Measurements from ENCODE around the gene GPR3. TPM values are rescaled to one million over a fixed set of nuclear protein-coding genes. Genes with fewer than 3 reads are reported as not detected.

GPR3 gene
- total and polyA plus RNA-seq, 2 of the 8 experiments (the other 6 are each of a cell fraction or from before 2014, with no cell fraction given), result 9.9 to 26.5 TPM

- H2AK5ac ChIP-seq (ENCODE audit: low read depth, low read length), result no peak within 1 kb of the TSS; the same call in 1 of the 2 replicates
- H3K9me3 ChIP-seq (ENCODE audit: insufficient read depth in 2 of 2, low read depth in 1 of 2, low read length in 1 of 2), result no peaks in the 10 kb centered on the region
- peak within 1 kb of the TSS; percentile 62 for H4K5ac ChIP-seq (ENCODE audit: insufficient read length, low read depth, low read length)
- H3K14ac ChIP-seq (ENCODE audit: insufficient read length), result no peak within 1 kb of the TSS
- H3K27ac ChIP-seq (ENCODE audit: low read depth, low read length), result peak within 1 kb of the TSS; percentile 27; the same call in 1 of the 2 replicates
- no peaks in the 10 kb centered on the region for H3K36me3 ChIP-seq (ENCODE audit: control insufficient read depth in 2 of 4, insufficient read depth in 4 of 4, low read length in 3 of 4)
- peaks cover 0 to 5% (median 2%) of the 10 kb centered on the region in 4 experiments; a peak in 5 of 7 replicates for H3K27me3 ChIP-seq (replicated peaks in 1 of 4; ENCODE audit: control insufficient read depth in 3 of 4, extremely low read depth in 1 of 4, insufficient read depth in 3 of 4, low read length in 3 of 4)
- 0 out of 2 replicates have a peak within 1 kb of the TSS, but pooled peaks have one; percentile 68 for H2BK20ac ChIP-seq (ENCODE audit: low read length)
- H3K79me2 ChIP-seq (ENCODE audit: control insufficient read depth in 1 of 2, insufficient read depth in 2 of 2, low read length in 2 of 2), result no peaks in the 10 kb centered on the region
- peaks cover 0 to 2% of the 10 kb centered on the region in 2 experiments for H4K20me1 ChIP-seq (replicated peaks in 1 of 2; ENCODE audit: control insufficient read depth in 1 of 2, insufficient read depth in 2 of 2, low read length in 2 of 2)
- peak within 1 kb of the TSS; percentile 84 for H3K18ac ChIP-seq (ENCODE audit: extremely low read depth, low read length)
- H4K8ac ChIP-seq (ENCODE audit: extremely low read depth, insufficient read depth, low read length), result peak within 1 kb of the TSS; percentile 12; the same call in 1 of the 2 replicates
- peak within 1 kb of the TSS; percentile 45; the same call in 1 of the 2 replicates for H2BK5ac ChIP-seq (ENCODE audit: low read depth, low read length)
- peak within 1 kb of the TSS; percentile 38 to 73 (median 50) for H3K9ac ChIP-seq (replicated peaks in 1 of 4; ENCODE audit: extremely low read depth in 1 of 4, low read depth in 3 of 4, low read length in 3 of 4)
- FAIRE-seq (no peak), DNase-seq (ENCODE audit: low read depth in 1 of 2, low spot score in 2 of 2) (peak in 1 of 2 experiments; percentile 85)
- H3K23me2 ChIP-seq (ENCODE audit: low read depth, low read length), result peaks cover 2% of the 10 kb centered on the region; the same call in 1 of the 2 replicates
- H3K56ac ChIP-seq (replicated peaks; ENCODE audit: insufficient read length, low read depth, low read length), result peak within 1 kb of the TSS; percentile 13
- H4K91ac ChIP-seq (replicated peaks; ENCODE audit: insufficient read length, low read length), result peak within 1 kb of the TSS; percentile 79
- ChIA-PET CTCF (ENCODE audit: partially characterized antibody) (interaction anchor here (0.6 to 28.8 kb wide), 18 partner anchors 10 to 303 kb away, joined by 3 to 625 read pairs (median 8); partner anchors contain the start of genes CD164L2, FCN3 and GPR3), POLR2A (ENCODE audit: partially characterized antibody) (interaction anchor here (0.8 to 10.3 kb wide), 13 partner anchors 13 to 335 kb away, joined by 3 to 101 read pairs (median 4); partner anchors contain the start of gene CD164L2)
- H3K4ac ChIP-seq (replicated peaks; ENCODE audit: insufficient read length, low read depth, low read length), result no peak within 1 kb of the TSS
- 1% methylated on average over 55 of the region's 67 CpGs; no CpG with 5 or more reads in 1 of the 2 experiments for WGBS, 2 experiments (ENCODE audit: extremely low coverage in 1 of 2, insufficient coverage in 1 of 2, insufficient read length in 1 of 2, insufficient replicate concordance in 2 of 2, low coverage in 1 of 2, low lambda C conversion rate in 2 of 2, missing lambda C conversion rate in 1 of 2)
- H3K4me2 ChIP-seq (ENCODE audit: insufficient read depth in 1 of 2, low read depth in 2 of 2, low read length in 2 of 2), result peak within 1 kb of the TSS; percentile 85 to 97
- peak within 1 kb of the TSS; percentile 1; the same call in 1 of the 2 replicates for H2BK12ac ChIP-seq (ENCODE audit: low read depth, low read length)
- no peak within 1 kb of the TSS for H3K23ac ChIP-seq (ENCODE audit: insufficient read length)
- no peaks in the 10 kb centered on the region for H3K79me1 ChIP-seq (ENCODE audit: low read depth, low read length)
- peak within 1 kb of the TSS; percentile 76; the same call in 1 of the 2 replicates for H2BK15ac ChIP-seq (ENCODE audit: low read length)
- peak within 1 kb of the TSS; percentile 62 to 71 (median 64) for H3K4me3 ChIP-seq (ENCODE audit: extremely low read depth in 1 of 4, insufficient read depth in 2 of 4, low read depth in 3 of 4, low read length in 4 of 4)
- peaks cover 3 to 16% (median 6%) of the 10 kb centered on the region in 4 experiments for H3K4me1 ChIP-seq (replicated peaks in 1 of 4; ENCODE audit: control insufficient read depth in 3 of 4, insufficient read depth in 4 of 4, low read length in 3 of 4)
- peak within 1 kb of the TSS; percentile 80; the same call in 1 of the 2 replicates for H2AFZ ChIP-seq (ENCODE audit: low read length)
- peak within 1 kb of the TSS; percentile 85 for H2BK120ac ChIP-seq (replicated peaks; ENCODE audit: low read depth, low read length)
- TF ChIP-seq SUZ12 (IDR thresholded peaks at IDR 0.05; ENCODE audit: low read length), result no peak
- no peak for TF ChIP-seq CEBPB (IDR thresholded peaks at IDR 0.05; ENCODE audit: low read depth, low read length)
- peak; percentile 59 for TF ChIP-seq ASH2L (IDR thresholded peaks at IDR 0.05; ENCODE audit: low read length)
- TF ChIP-seq SIN3A (conservative IDR thresholded peaks at IDR 0.05 in 1 of 2, IDR thresholded peaks at IDR 0.05 in 1 of 2; ENCODE audit: low read depth in 1 of 2, low read length in 2 of 2), result 0 out of 4 replicates have a peak, but pooled peaks have one; percentile 15 to 35
- TF ChIP-seq EGR1 (IDR thresholded peaks at IDR 0.05; ENCODE audit: borderline replicate concordance, low read depth, low read length), result no peak; the same call in 1 of the 2 replicates
- peak; percentile 27; the same call in 1 of the 2 replicates for TF ChIP-seq BACH1 (IDR thresholded peaks at IDR 0.05; ENCODE audit: low read length)
- no peak for TF ChIP-seq BRCA1 (IDR thresholded peaks at IDR 0.05; ENCODE audit: low read depth, low read length)
- TF ChIP-seq RFX5 (IDR thresholded peaks at IDR 0.05; ENCODE audit: borderline replicate concordance, low read depth, low read length), result no peak
- peak; percentile 26 for TF ChIP-seq KDM4A (IDR thresholded peaks at IDR 0.05; ENCODE audit: low read depth, low read length, severe bottlenecking)
Measured at GRCh38 chr1:27366411-27367159, 25.8 kb upstream of the GPR3 start, which contains the start of gene MAP3K6. MAP3K6 (minus strand) TSS chr1:27366961; CDS start chr1:27366597, 364 bp downstream.

All from H1 (cell line).